Peyer's patch (tissue), 4 donors: ENCODE measurements around the gene KIAA0040. TPM values are rescaled to one million over a fixed set of nuclear protein-coding genes. Genes with fewer than 3 reads are reported as not detected.

ENCODE experiments used
- DNase-seq, 3 donors: peaks; one replicate each; pipeline ENCODE4 v3.0.0-alpha.2; 2017 to 2019
- H3K27ac ChIP-seq, 4 donors: fragments of 200-600 bp; sonication (generic); one replicate each; pipeline ENCODE4 v1.5.1; 2016 to 2019
- H3K27me3 ChIP-seq, 2 donors: fragments of 200-600 bp; sonication (generic); one replicate each; pipeline ENCODE4 v1.5.1; 2019
- H3K36me3 ChIP-seq, 3 donors: fragments of 200-600 bp; sonication (generic); one replicate each; pipeline ENCODE4 v1.5.1; 2016 to 2019
- H3K4me1 ChIP-seq, 4 donors: fragments of 200-600 bp; sonication (generic); one replicate each; pipeline ENCODE4 v1.5.1; 2016 to 2019
- H3K4me3 ChIP-seq, 4 donors: fragments of 200-600 bp; sonication (generic); 1 replicate in 3 of 4; 2 replicates in 1 of 4; pipeline ENCODE4 v1.5.1; 2016 to 2019; ENCODE audit warnings: mild to moderate bottlenecking in 1 of 4
- H3K9me3 ChIP-seq, 4 donors: fragments of 200-600 bp; sonication (generic); one replicate each; pipeline ENCODE4 v1.5.1; 2016 to 2019; ENCODE audit warnings: mild to moderate bottlenecking in 1 of 4
- POLR2A ChIP-seq, 2 donors: fragments of 450-650 bp; IDR thresholded peaks; one replicate each; pipeline ENCODE4 v1.5.1; 2017; ENCODE audit warnings: antibody characterized with exemption in 2 of 2, mild to moderate bottlenecking in 2 of 2, moderate library complexity in 2 of 2
- total RNA-seq, 4 donors: library from RNA; depleted of rRNA; stranded (reverse); fragments of >200 nt; gene quantifications; one replicate each; pipeline ENCODE4 v1.1.0, GENCODE V29; 2016
- TF ChIP-seq, protein P1 (sequence below), 6 experiments: fragments of 450-650 bp in 4 of 6; fragments of 200-600 bp in 2 of 6; sonication (generic) in 1 of 6; IDR thresholded peaks; one replicate each; pipeline ENCODE4 v1.5.1; 2017 to 2019; ENCODE audit warnings: antibody characterized with exemption in 6 of 6, mild to moderate bottlenecking in 3 of 6, moderate library complexity in 1 of 6

Gene KIAA0040
- total RNA-seq, 4 donors from 2014 or later, result 9.7 to 52.8 (median 10.3) TPM

DNA sequence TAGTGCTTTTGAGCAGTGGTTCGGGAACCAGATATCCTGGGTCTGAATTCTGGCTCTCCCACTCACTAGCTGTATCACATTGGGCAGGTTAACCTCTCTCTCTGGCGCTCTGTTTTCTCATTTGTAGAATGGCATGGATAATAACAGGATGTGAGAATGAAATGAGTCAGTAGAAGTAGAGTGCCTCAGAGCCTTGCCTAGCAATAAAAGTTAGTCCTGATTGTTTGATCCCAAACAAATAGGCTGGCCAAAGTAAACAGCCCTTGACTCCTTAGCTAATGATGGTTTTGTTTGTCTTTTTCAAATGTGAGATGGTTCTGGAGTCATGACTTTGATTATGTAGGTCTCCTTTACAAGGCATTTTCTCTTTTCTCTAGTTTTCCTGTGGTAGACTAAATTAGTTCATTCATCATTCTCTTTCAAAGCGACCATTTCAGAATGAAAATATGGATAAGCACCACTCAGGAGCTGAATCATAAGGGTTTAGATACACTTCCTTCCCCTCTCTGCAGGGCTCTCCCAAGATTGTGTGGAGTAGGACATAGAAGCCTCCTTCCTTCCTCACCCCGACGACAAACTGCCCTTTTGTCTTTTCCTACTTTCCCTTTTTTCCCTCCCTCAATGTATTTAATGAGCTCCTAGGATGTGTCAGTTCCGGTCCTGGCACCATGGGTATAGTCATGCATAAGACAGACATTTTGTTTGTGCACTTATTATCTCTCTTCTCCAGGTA lies 23.1 kb downstream of the KIAA0040 start:
- H3K36me3 ChIP-seq, result peaks cover 0 to 25% (median 0%) of the 10 kb centered on the region in 3 donors
- H3K27ac ChIP-seq, result no peak overlapping the region
- H3K27me3 ChIP-seq, result no peaks in the 10 kb centered on the region
- H3K9me3 ChIP-seq, result no peaks in the 10 kb centered on the region
- TF ChIP-seq, protein P1, sequence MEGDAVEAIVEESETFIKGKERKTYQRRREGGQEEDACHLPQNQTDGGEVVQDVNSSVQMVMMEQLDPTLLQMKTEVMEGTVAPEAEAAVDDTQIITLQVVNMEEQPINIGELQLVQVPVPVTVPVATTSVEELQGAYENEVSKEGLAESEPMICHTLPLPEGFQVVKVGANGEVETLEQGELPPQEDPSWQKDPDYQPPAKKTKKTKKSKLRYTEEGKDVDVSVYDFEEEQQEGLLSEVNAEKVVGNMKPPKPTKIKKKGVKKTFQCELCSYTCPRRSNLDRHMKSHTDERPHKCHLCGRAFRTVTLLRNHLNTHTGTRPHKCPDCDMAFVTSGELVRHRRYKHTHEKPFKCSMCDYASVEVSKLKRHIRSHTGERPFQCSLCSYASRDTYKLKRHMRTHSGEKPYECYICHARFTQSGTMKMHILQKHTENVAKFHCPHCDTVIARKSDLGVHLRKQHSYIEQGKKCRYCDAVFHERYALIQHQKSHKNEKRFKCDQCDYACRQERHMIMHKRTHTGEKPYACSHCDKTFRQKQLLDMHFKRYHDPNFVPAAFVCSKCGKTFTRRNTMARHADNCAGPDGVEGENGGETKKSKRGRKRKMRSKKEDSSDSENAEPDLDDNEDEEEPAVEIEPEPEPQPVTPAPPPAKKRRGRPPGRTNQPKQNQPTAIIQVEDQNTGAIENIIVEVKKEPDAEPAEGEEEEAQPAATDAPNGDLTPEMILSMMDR (IDR thresholded peaks at IDR 0.05), result no peak
- TF ChIP-seq POLR2A (IDR thresholded peaks at IDR 0.05), result no peak
- peaks cover 0 to 9% (median 3%) of the 10 kb centered on the region in 4 donors for H3K4me1 ChIP-seq
- H3K4me3 ChIP-seq, result no peak overlapping the region
- no peak for DNase-seq

DNA sequence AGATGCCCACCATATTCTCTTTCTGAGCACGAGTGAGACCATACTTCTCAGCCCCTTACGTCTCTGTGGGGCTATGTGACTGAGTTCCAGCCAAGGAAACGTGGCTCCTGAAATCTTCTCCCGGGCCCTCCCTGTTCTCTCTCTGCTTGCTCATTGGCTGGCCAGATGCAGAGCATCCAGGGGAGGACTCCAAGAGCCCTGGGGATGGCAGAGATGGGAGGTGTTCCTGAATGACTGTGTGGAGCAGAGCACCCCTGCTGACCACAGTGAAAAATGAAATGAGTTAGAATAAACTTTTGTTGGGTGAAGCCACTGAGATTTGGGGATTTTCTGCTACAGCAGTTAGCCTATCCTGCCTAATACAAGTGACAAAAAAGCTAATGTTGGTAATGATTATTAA lies 23.8 kb downstream of the KIAA0040 start:
- no peak overlapping the region for H3K4me3 ChIP-seq
- no peak overlapping the region for H3K27ac ChIP-seq
- H3K36me3 ChIP-seq, result peaks cover 0 to 32% (median 0%) of the 10 kb centered on the region in 3 donors
- TF ChIP-seq, protein P1 (IDR thresholded peaks at IDR 0.05), result no peak
- no peak for TF ChIP-seq POLR2A (IDR thresholded peaks at IDR 0.05)
- no peaks in the 10 kb centered on the region for H3K9me3 ChIP-seq
- DNase-seq, result no peak
- no peaks in the 10 kb centered on the region for H3K27me3 ChIP-seq
- H3K4me1 ChIP-seq, result peaks cover 0 to 9% (median 3%) of the 10 kb centered on the region in 4 donors

DNA sequence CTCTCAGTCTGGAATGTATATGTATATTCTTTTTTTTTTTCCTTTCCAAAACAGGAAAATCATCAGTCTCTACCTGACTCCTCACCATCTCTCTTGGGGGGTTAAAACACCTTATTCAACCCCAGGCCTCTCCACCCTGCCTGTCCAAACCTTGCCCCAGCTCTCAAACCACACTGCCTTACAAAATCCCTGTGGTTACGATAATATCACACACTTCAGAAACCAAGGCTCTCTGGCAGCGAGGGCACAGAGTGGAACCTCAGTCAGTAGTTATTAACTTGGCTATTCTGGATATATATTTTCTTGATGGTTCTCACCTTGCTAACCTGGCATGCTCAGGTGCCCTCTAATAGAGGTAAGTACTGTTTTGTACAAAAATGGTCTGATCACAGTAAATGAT lies 24.7 kb downstream of the KIAA0040 start:
- DNase-seq, result no peak
- no peak overlapping the region for H3K4me3 ChIP-seq
- peaks cover 0 to 41% (median 0%) of the 10 kb centered on the region in 3 donors for H3K36me3 ChIP-seq

DNA sequence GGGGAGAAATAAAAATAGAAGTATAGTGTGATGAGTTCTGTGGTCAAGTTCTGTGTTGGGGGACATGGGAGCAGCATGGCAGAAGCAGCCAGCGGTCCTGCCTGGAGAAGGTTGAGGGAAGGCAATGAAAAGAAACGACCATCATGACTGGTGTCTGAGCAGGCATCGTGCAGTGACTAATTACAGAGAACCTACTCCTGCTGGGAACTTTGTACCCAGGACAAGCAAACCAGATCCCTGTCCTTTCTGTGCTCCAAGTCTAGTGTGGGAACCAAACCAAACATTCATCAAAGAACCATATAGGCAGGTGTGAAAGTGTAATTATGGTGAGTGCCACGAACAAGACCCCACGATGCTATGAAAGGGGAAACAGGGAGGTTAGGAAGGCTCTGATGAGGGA lies 25.8 kb downstream of the KIAA0040 start:
- Histone ChIP-seq H3K36me3 (peaks cover 0 to 48% (median 0%) of the 10 kb centered on the region in 3 donors), H3K27ac (no peak overlapping the region), H3K4me1 (peaks cover 0 to 9% (median 3%) of the 10 kb centered on the region in 4 donors), H3K9me3 (no peaks in the 10 kb centered on the region), H3K27me3 (no peaks in the 10 kb centered on the region), H3K4me3 (no peak overlapping the region)
- TF ChIP-seq, protein P1 (IDR thresholded peaks at IDR 0.05), result no peak
- no peak for TF ChIP-seq POLR2A (IDR thresholded peaks at IDR 0.05)
- DNase-seq, result no peak

More for the DNA sequence above, 24.7 kb downstream of the KIAA0040 start:
- H3K9me3 ChIP-seq, result no peaks in the 10 kb centered on the region
- TF ChIP-seq, protein P1 (IDR thresholded peaks at IDR 0.05), result no peak
- no peaks in the 10 kb centered on the region for H3K27me3 ChIP-seq
- no peak overlapping the region for H3K27ac ChIP-seq
- peaks cover 0 to 9% (median 3%) of the 10 kb centered on the region in 4 donors for H3K4me1 ChIP-seq

DNA sequence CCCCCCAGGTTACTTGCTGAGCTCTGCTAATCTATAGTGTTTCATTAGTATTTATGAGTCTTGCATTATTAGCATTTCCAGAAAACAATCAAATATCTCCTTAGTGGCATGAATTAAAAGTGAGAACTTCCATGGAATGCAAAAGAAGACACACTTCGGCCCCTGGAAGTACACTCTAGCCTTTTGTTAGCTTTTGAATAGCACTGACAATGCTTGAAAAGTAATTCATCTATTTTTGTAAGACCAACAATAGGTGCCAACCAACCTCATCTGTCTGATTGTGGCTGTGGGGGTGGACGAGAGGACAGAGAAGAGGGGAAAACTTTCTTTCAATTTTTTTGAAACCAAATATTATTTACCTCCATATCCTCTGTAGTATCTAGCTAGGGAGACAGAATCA lies 27.8 kb downstream of the KIAA0040 start:
- Histone ChIP-seq H3K9me3 (no peaks in the 10 kb centered on the region), H3K27ac (no peak overlapping the region), H3K4me1 (peaks cover 0 to 2% (median 0%) of the 10 kb centered on the region in 4 donors), H3K4me3 (no peak overlapping the region), H3K27me3 (no peaks in the 10 kb centered on the region), H3K36me3 (peaks cover 0 to 61% (median 0%) of the 10 kb centered on the region in 3 donors)
- no peak for DNase-seq
- TF ChIP-seq POLR2A (IDR thresholded peaks at IDR 0.05), result no peak
- TF ChIP-seq, protein P1 (IDR thresholded peaks at IDR 0.05), result no peak
